Small intestine (tissue), 7 donors: ENCODE measurements around the gene NHLRC2. TPM values are rescaled to one million over a fixed set of nuclear protein-coding genes. Genes with fewer than 3 reads are reported as not detected.
A peak's percentile ranks its signal among the peaks of the same experiment; 100 is the strongest.

Experiments used
- DNase-seq, 2 donors: peaks; one replicate each; pipeline versions ENCODE4 v3.0.0 to v3.0.0-alpha.2; 2013
- FAIRE-seq: peaks from 2 replicates; lab custom pipeline; 2012; peaks lifted over from hg19 to GRCh38; lab: Jason Lieb, UNC
- H3K27ac ChIP-seq, 3 donors: one replicate each; pipeline ENCODE4 v1.5.1; 2013; ENCODE audit warnings: low read length in 2 of 3, mild to moderate bottlenecking in 2 of 3, control low read depth in 1 of 3, inconsistent platforms in 1 of 3, low read depth in 1 of 3, moderate library complexity in 1 of 3
- H3K27me3 ChIP-seq, 3 donors: one replicate each; pipeline ENCODE4 v1.6.1; 2013; ENCODE audit warnings: low read length in 3 of 3, inconsistent platforms in 1 of 3; ENCODE audit not compliant: control insufficient read depth in 3 of 3, insufficient read depth in 3 of 3
- H3K36me3 ChIP-seq, 3 donors: one replicate each; pipeline ENCODE4 v1.6.1; 2013; ENCODE audit warnings: low read length in 3 of 3, inconsistent platforms in 1 of 3, low read depth in 1 of 3, mild to moderate bottlenecking in 1 of 3, moderate library complexity in 1 of 3; ENCODE audit not compliant: control insufficient read depth in 3 of 3, insufficient read depth in 2 of 3
- H3K4me1 ChIP-seq, 3 donors: one replicate each; pipeline ENCODE4 v1.6.1; 2013; ENCODE audit warnings: low read length in 2 of 3, inconsistent platforms in 1 of 3, low read depth in 1 of 3, mild to moderate bottlenecking in 1 of 3, moderate library complexity in 1 of 3; ENCODE audit not compliant: control insufficient read depth in 3 of 3, insufficient read depth in 2 of 3
- H3K4me3 ChIP-seq, 3 donors: one replicate each; pipeline ENCODE4 v1.5.1; 2013; ENCODE audit warnings: low read length in 3 of 3, control low read depth in 1 of 3, inconsistent platforms in 1 of 3, low read depth in 1 of 3, mild to moderate bottlenecking in 1 of 3, moderate library complexity in 1 of 3
- H3K9me3 ChIP-seq, 2 donors: one replicate each; pipeline ENCODE4 v1.6.1; 2013; ENCODE audit warnings: low read depth in 1 of 2, low read length in 1 of 2; ENCODE audit not compliant: control insufficient read depth in 2 of 2, insufficient read depth in 1 of 2
- WGBS, 3 donors: extraction: QIAGEN DNeasy Blood & Tissue Kit; methylation state at CpG; one replicate each; pipeline ENCODE4 v1.1.7; 2013; 5-methylcytosine and 5-hydroxymethylcytosine counted together
- polyA plus RNA-seq, 4 donors: library from polyadenylated mRNA; stranded (reverse) in 3 of 4; unstranded in 1 of 4; fragments of 200-250 nt in 3 of 4; fragments of 120-200 nt in 1 of 4; gene quantifications; one replicate each; pipeline versions ENCODE4 v1.2.1 to v1.2.3, GENCODE V29; 2013
- donor health status: healthy with polysubstance abuse.
- donor health status: control.
- donor health status: control.
- donor health status: Bipolar disorder and iron deficiency.
- donor health status: healthy.

NHLRC2 gene
- polyA plus RNA-seq, 4 donors: 4.1 to 18.3 (median 6.7) TPM

DNA sequence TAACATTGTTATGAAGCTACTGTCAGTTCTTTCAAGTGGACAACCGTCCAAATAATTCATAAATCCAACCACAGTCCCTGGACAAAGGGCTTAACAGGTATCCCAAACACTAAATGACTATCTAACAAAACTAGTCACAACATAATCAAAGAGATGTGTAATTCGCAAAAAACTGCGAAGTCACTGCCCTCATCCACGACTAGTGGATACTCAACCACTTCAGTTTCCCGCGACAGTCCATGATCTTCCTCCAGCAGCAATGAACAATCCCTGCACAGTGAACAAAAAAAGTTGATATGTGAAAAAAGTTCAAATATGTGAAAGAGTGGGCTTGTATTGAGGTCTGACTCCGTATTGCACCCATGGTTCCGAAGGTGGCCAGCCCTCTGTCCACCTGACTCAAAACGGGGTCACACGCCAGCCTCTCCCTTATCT is 866 bp upstream of the NHLRC2 start:
- FAIRE-seq (no peak), DNase-seq (peak in 1 of 2 donors; percentile 24)

DNA sequence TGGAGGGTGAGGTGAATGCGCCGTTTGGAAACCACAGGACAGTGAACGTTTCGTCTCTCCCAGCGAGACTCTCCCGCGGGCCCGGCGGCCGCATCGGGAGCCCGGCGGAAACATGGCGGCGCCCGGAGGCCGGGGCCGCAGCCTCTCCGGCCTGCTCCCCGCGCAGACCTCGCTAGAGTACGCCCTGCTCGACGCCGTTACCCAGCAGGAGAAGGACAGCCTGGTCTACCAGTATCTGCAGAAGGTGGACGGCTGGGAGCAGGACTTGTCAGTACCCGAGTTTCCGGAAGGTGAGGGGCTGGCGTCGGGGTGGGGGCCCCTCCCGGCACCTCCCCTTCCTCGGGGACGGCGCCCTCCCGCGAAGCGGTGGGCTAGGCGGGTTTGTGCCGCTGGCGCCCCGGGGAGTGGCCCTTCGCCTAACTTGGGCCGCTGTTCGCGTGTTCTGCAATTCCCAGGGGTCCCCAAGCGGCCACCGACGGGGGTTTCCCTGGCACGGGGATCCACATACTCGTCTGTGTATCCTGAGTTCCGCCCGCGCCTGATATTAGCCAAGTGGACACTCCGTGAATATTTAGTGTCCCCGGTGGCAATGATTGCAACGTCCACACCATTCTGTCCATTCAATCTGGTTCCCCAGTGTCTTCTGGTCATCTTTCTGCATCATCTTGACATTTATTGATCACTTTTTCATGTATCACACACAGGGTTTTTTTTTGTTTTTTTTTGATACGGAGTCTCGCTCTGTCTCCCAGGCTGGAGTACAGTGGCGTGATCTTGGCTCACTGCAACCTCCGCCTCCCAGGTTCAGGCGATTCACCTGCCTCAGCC is 514 bp downstream of the NHLRC2 start:
- FAIRE-seq: no peak
- peaks cover 3 to 4% (median 3%) of the 10 kb centered on the region in 3 donors for H3K4me1 ChIP-seq

More for the DNA sequence above, 866 bp upstream of the NHLRC2 start:
- Histone ChIP-seq H3K4me3 (peak overlapping the region; percentile 89 to 99 (median 91)), H3K9me3 (no peaks in the 10 kb centered on the region), H3K4me1 (peaks cover 3 to 4% (median 3%) of the 10 kb centered on the region in 3 donors), H3K27ac (peak overlapping the region; percentile 90 to 92 (median 91)), H3K27me3 (no peaks in the 10 kb centered on the region), H3K36me3 (no peaks in the 10 kb centered on the region)
- 4 to 18% (median 5%) methylated on average over 10 of the region's 10 CpGs for WGBS, 3 donors

DNA sequence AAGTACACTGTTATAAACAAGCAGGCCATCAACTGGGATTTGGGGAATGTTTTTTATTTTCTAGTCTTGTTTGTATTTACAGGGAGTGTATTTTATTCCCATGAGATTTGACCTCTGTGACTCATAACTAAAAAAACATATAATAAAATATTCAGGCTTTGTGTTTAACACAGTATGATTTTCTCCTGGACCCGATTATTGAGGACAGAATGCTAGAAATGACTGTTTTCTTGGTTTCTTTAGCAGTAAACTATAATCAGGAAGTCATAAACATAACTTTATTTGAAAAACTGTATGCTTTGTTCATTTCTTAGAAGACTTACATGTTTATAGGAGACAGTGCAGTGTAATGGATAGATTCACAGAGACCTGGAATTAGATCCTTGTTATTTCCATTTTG is 2.1 kb downstream of the NHLRC2 start:
- WGBS, 3 donors: 18 to 30% (median 26%) methylated on average over 1 of the region's 1 CpG
- Histone ChIP-seq H3K4me1 (peaks cover 2 to 4% (median 3%) of the 10 kb centered on the region in 3 donors), H3K27me3 (no peaks in the 10 kb centered on the region), H3K4me3 (peak overlapping the region in 2 of 3 donors; percentile 7 to 91), H3K9me3 (no peaks in the 10 kb centered on the region), H3K36me3 (peaks cover 0 to 3% (median 3%) of the 10 kb centered on the region in 3 donors), H3K27ac (no peak overlapping the region)
- peak; percentile 8 to 20 for DNase-seq
- no peak for FAIRE-seq

More for the DNA sequence above, 514 bp downstream of the NHLRC2 start:
- 0 to 1% (median 1%) methylated on average over 55 to 62 of the region's 62 CpGs for WGBS, 3 donors
- no peaks in the 10 kb centered on the region for H3K27me3 ChIP-seq
- DNase-seq: peak; percentile 47 to 75
- no peaks in the 10 kb centered on the region for H3K36me3 ChIP-seq
- peak overlapping the region; percentile 89 to 99 (median 91) for H3K4me3 ChIP-seq
- H3K9me3 ChIP-seq: no peaks in the 10 kb centered on the region
- H3K27ac ChIP-seq: peak overlapping the region; percentile 90 to 92 (median 91)

DNA sequence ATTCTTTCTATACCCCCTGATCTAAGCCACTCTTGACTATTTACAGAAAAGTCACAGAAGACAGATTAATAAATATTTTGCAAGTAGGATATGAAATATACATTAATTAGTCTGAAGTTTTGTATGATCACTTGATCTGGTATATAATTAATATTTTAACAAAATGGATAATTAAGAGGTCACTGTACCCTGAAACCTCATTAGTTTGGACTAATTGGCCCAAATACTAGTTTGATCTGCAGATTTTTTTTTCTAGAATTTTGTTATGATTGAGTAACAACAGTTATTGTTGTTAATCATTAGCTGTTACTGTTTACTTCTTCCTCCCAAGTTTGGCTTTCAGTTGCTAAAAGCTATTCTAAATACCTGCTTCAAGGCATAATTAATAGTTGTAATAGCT is 2.7 kb downstream of the NHLRC2 start:
- no peak for FAIRE-seq
- Histone ChIP-seq H3K27ac (no peak overlapping the region), H3K9me3 (no peaks in the 10 kb centered on the region), H3K36me3 (peaks cover 3 to 4% (median 3%) of the 10 kb centered on the region in 3 donors), H3K4me1 (peaks cover 0 to 4% (median 3%) of the 10 kb centered on the region in 3 donors), H3K4me3 (no peak overlapping the region), H3K27me3 (no peaks in the 10 kb centered on the region)
- DNase-seq: no peak

DNA sequence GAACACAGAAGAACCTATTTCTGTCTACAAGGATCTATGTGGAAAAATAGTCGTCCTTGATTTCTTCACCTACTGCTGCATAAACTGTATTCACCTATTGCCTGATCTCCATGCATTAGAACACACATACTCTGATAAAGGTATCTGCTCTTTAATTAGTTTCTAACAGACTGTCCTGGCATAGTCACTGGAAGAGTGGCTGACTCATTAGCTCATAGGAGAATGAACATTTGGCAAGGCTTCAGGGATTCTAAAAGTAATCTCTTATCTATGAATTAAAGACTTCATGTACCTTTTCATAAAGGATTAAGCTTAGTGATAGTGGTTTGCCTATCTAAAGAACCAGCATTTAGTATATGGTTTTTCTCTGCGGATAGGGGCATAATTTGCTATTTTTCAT is 4.1 kb downstream of the NHLRC2 start:
- peak; percentile 26 for FAIRE-seq
- no peaks in the 10 kb centered on the region for H3K9me3 ChIP-seq
- no peak overlapping the region for H3K27ac ChIP-seq
- peaks cover 3 to 4% (median 3%) of the 10 kb centered on the region in 3 donors for H3K36me3 ChIP-seq
- peaks cover 0 to 3% (median 0%) of the 10 kb centered on the region in 3 donors for H3K4me1 ChIP-seq
- peak in 1 of 2 donors; percentile 88 for DNase-seq
- 29 to 70% (median 53%) methylated on average over 2 of the region's 2 CpGs for WGBS, 3 donors
- no peaks in the 10 kb centered on the region for H3K27me3 ChIP-seq
- H3K4me3 ChIP-seq: no peak overlapping the region

DNA sequence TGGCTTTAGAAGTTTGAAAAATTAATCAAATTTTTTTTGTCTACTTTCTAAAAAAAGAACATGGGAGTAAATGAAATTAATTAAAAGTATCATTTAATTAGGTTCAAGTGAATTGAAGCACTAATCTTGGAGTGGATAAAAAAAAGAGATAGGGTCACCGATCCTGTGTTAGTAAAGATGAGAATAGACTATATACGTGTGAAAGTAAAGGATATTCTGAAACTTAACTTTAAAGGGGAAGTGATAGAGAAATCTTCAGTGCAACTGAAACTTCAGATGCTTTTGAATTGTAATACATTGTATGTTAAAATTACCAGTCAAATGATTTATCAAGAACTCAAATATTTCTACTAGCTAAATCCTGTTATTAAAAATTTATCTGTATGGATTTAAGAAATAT is 4.8 kb downstream of the NHLRC2 start:
- H3K4me1 ChIP-seq: peaks cover 0 to 3% (median 0%) of the 10 kb centered on the region in 3 donors
- WGBS, 3 donors: 75 to 90% (median 79%) methylated on average over 2 of the region's 2 CpGs
- H3K27ac ChIP-seq: no peak overlapping the region
- no peak overlapping the region for H3K4me3 ChIP-seq
- DNase-seq (no peak), FAIRE-seq (peak; percentile 49)
- H3K9me3 ChIP-seq: no peaks in the 10 kb centered on the region
- H3K36me3 ChIP-seq: peaks cover 3 to 5% (median 5%) of the 10 kb centered on the region in 3 donors
- no peaks in the 10 kb centered on the region for H3K27me3 ChIP-seq

DNA sequence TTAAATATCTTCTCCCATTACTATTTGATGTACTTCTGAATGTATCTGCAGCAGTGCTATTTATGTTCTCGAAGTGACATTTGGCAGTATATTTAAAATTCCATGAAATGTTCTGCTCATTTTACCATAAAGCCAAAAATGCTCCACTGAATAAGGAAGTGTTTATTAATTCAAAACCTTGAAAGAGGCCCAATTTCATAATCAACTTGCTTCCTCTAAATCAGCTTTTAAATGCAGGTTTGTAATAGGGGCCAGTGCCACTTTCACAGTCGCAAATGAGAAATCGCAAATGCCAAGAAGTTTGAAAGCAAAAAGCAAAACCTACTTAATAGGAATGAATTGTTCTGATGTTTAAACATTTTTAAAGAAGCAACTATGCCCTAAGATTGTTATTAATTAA is 11.4 kb downstream of the NHLRC2 start:
- Histone ChIP-seq H3K9me3 (peaks cover 0 to 1% of the 10 kb centered on the region in 2 donors), H3K4me1 (no peaks in the 10 kb centered on the region), H3K27me3 (no peaks in the 10 kb centered on the region), H3K4me3 (no peak overlapping the region), H3K36me3 (peaks cover 2 to 11% (median 3%) of the 10 kb centered on the region in 3 donors), H3K27ac (no peak overlapping the region)
- DNase-seq (no peak), FAIRE-seq (no peak)
- 76 to 94% (median 88%) methylated on average over 3 of the region's 3 CpGs for WGBS, 3 donors

DNA sequence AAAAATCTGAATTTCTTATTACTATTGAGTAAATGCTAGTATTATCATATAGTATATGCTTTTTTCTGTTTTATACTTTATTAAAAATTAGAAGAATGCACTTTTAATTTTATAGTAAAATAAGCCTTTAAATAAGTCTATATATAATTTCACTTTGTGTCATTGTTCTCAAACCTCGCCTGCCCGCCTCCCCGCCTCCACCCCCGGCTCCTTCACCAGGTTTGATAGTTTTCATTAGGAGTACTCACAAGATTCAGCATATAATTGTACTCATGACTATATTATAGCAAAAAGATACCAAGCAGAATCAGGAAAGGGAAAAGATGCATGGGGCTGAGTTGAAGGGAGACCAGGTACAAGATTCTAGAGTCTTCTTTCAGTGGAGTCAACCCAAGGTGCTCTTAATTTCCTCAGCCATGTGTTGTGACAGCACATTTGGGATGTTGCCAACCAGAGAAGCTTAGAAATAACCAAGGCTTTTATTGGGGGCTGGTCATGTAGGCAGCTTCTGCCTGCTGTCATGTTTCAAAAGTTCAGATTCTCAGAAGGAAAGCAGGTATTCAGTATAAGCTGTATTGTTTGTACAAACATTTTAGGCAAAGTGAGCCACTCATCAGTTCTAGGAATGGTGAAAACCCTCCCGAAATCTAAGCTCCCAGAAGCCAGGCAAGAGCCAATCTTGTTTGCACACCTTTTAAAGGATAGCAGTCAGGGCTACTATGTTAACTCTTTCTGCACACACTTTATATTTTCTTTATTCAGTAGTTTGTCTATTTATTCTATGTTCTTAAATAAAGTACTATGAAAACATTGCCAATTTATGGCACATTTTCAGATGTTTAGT is 12.3 kb downstream of the NHLRC2 start:
- Histone ChIP-seq H3K36me3 (peaks cover 0 to 12% (median 2%) of the 10 kb centered on the region in 3 donors), H3K4me1 (no peaks in the 10 kb centered on the region), H3K9me3 (peaks cover 0 to 4% of the 10 kb centered on the region in 2 donors), H3K27ac (no peak overlapping the region), H3K4me3 (no peak overlapping the region), H3K27me3 (no peaks in the 10 kb centered on the region)
- DNase-seq (no peak), FAIRE-seq (no peak)
- WGBS, 3 donors: 91 to 97% (median 93%) methylated on average over 5 of the region's 5 CpGs
